Motor neuron (in vitro differentiated cells): ENCODE measurements around the gene LRRC4C. TPM values are rescaled to one million over a fixed set of nuclear protein-coding genes. Genes with fewer than 3 reads are reported as not detected.

Source experiments
- ATAC-seq, 8 experiments: fragments of 200-7000 bp; cut with Tn5 transposase; replicated peaks in 6 of 8; 2 replicates each; pipeline ENCODE4 v1.8.0; 2021; ENCODE audit warnings: mild to moderate bottlenecking in 8 of 8, moderate library complexity in 8 of 8
- H3K27ac ChIP-seq, 2 donors: fragments of 250-450 bp; sonication (Bioruptor Pico); 2 replicates each; pipeline ENCODE4 v1.9.0; 2021; ENCODE audit warnings: antibody characterized with exemption in 2 of 2, mild to moderate bottlenecking in 2 of 2, moderate library complexity in 1 of 2
- H3K4me1 ChIP-seq, 2 donors: fragments of 250-450 bp; sonication (Bioruptor Pico); replicated peaks in 1 of 2; 2 replicates each; pipeline ENCODE4 v1.6.1; 2021; ENCODE audit warnings: antibody characterized with exemption in 2 of 2, mild to moderate bottlenecking in 2 of 2, moderate library complexity in 1 of 2
- H3K4me3 ChIP-seq, 5 donors: fragments of 250-450 bp; sonication (Bioruptor Pico); 2 replicates each; pipeline ENCODE4 v1.9.0; 2021; ENCODE audit warnings: antibody characterized with exemption in 5 of 5, mild to moderate bottlenecking in 5 of 5, moderate library complexity in 4 of 5
- WGBS, 10 experiments: fragments of 450-650 bp; shearing (Covaris generic); methylation state at CpG; one replicate each; pipeline ENCODE4 v1.0.0; 2022; 5-methylcytosine and 5-hydroxymethylcytosine counted together
- in situ Hi-C, 9 experiments: fragments of 400-800 bp; cut with MboI; loops; one replicate each; pipeline ENCODE4 v1.15.0; 2021; ENCODE audit warnings: low sequenced_read_pairs in 9 of 9, low pct_unique_long_range_greater_than_20kb in 2 of 9; ENCODE audit not compliant: unreplicated experiment in 9 of 9
- total RNA-seq, 8 experiments: library from RNA; unstranded; fragments of 300-600 nt; gene quantifications; 2 replicates each; pipeline versions ENCODE4 v1.2.3 to v1.2.4, GENCODE V29; 2022

The LRRC4C gene
- total RNA-seq, 8 experiments from 2014 or later: 0.51 to 28.2 (median 12.8) TPM

GRCh38 chr11:41457216-41458014 lies 2.0 kb downstream of the LRRC4C start:
- WGBS, 10 experiments: 0 to 100% (median 55%) methylated on average over 1 to 3 of the region's 3 CpGs; no CpG with 5 or more reads in 1 of the 10 experiments
- ATAC-seq: no peak
- H3K4me3 ChIP-seq: peak overlapping the region in 2 of 5 donors; percentile 5 to 33
- no peak overlapping the region for H3K27ac ChIP-seq
- in situ Hi-C loops: loop anchor here in 2 of 9 experiments (25.0 kb wide), 2 partner anchors 1080 to 1830 kb away; no protein-coding TSS in a partner anchor
- peaks cover 11 to 25% of the 10 kb centered on the region in 2 donors for H3K4me1 ChIP-seq

- peak in 5 of 8 experiments; percentile 11 to 36 (median 23) for ATAC-seq
- Histone ChIP-seq H3K27ac (peak overlapping the region in 1 of 2 donors; percentile 33), H3K4me3 (no peak overlapping the region), H3K4me1 (peaks cover 11 to 25% of the 10 kb centered on the region in 2 donors)
- in situ Hi-C loops: loop anchor here in 2 of 9 experiments (25.0 kb wide), 2 partner anchors 1081 to 1831 kb away; no protein-coding TSS in a partner anchor
- 0 to 20% (median 7%) methylated on average over 1 of the region's 1 CpG; no CpG with 5 or more reads in 4 of the 10 experiments for WGBS, 10 experiments
Observed at GRCh38 chr11:41456269-41456668, 3.2 kb downstream of the LRRC4C start.

- 0 to 100% (median 81%) methylated on average over 1 to 3 of the region's 3 CpGs; no CpG with 5 or more reads in 1 of the 10 experiments for WGBS, 10 experiments
- in situ Hi-C loops: loop anchor here in 2 of 9 experiments (25.0 kb wide), 2 partner anchors 1086 to 1836 kb away; no protein-coding TSS in a partner anchor
- H3K4me3 ChIP-seq: no peak overlapping the region
- peaks cover 4% of the 10 kb centered on the region in 2 donors for H3K4me1 ChIP-seq
- ATAC-seq: no peak
- no peak overlapping the region for H3K27ac ChIP-seq
Observed at GRCh38 chr11:41451011-41451410, 8.4 kb downstream of the LRRC4C start.

- 0 to 100% (median 94%) methylated on average over 1 to 2 of the region's 2 CpGs; no CpG with 5 or more reads in 3 of the 10 experiments for WGBS, 10 experiments
- in situ Hi-C loops: loop anchor here in 2 of 9 experiments (25.0 kb wide), 2 partner anchors 1088 to 1838 kb away; no protein-coding TSS in a partner anchor
Observed at GRCh38 chr11:41449483-41450050, 9.9 kb downstream of the LRRC4C start.

GRCh38 chr11:41446566-41446965 lies 12.9 kb downstream of the LRRC4C start:
- peak in 1 of 8 experiments; percentile 31 for ATAC-seq
- Histone ChIP-seq H3K4me3 (no peak overlapping the region), H3K4me1 (no peaks in the 10 kb centered on the region), H3K27ac (no peak overlapping the region)
- in situ Hi-C loops: no loop called here

More at GRCh38 chr11:41449483-41450050, 9.9 kb downstream of the LRRC4C start:
- Histone ChIP-seq H3K4me1 (no peaks in the 10 kb centered on the region), H3K27ac (no peak overlapping the region), H3K4me3 (no peak overlapping the region)
- ATAC-seq: no peak

GRCh38 chr11:41446107-41446506 lies 13.3 kb downstream of the LRRC4C start:
- Histone ChIP-seq H3K4me3 (no peak overlapping the region), H3K27ac (no peak overlapping the region), H3K4me1 (no peaks in the 10 kb centered on the region)
- 18 to 100% (median 54%) methylated on average over 1 to 2 of the region's 2 CpGs; no CpG with 5 or more reads in 4 of the 10 experiments for WGBS, 10 experiments
- ATAC-seq: no peak
- in situ Hi-C loops: no loop called here

GRCh38 chr11:41437006-41437490 lies 22.4 kb downstream of the LRRC4C start:
- ATAC-seq: no peak
- Histone ChIP-seq H3K4me3 (no peak overlapping the region), H3K4me1 (peaks cover 0 to 5% of the 10 kb centered on the region in 2 donors), H3K27ac (no peak overlapping the region)
- in situ Hi-C loops: no loop called here
- WGBS, 10 experiments: 31 to 100% (median 74%) methylated on average over 2 to 9 of the region's 9 CpGs; no CpG with 5 or more reads in 1 of the 10 experiments

GRCh38 chr11:41435531-41435930 lies 23.9 kb downstream of the LRRC4C start:
- ATAC-seq: no peak
- 8 to 96% (median 74%) methylated on average over 2 to 4 of the region's 4 CpGs; no CpG with 5 or more reads in 1 of the 10 experiments for WGBS, 10 experiments
- Histone ChIP-seq H3K4me3 (no peak overlapping the region), H3K4me1 (peaks cover 0 to 5% of the 10 kb centered on the region in 2 donors), H3K27ac (no peak overlapping the region)
- in situ Hi-C loops: no loop called here

GRCh38 chr11:41431784-41432183 lies 27.7 kb downstream of the LRRC4C start:
- H3K4me3 ChIP-seq: no peak overlapping the region
- no peak overlapping the region for H3K27ac ChIP-seq
- in situ Hi-C loops: no loop called here
- H3K4me1 ChIP-seq: peaks cover 0 to 5% of the 10 kb centered on the region in 2 donors
- ATAC-seq: no peak
- WGBS, 10 experiments: 23 to 100% (median 72%) methylated on average over 1 to 4 of the region's 5 CpGs; no CpG with 5 or more reads in 2 of the 10 experiments

- Histone ChIP-seq H3K27ac (no peak overlapping the region), H3K4me1 (peaks cover 10 to 11% of the 10 kb centered on the region in 2 donors), H3K4me3 (no peak overlapping the region)
- ATAC-seq: no peak
- in situ Hi-C loops: no loop called here
- WGBS, 10 experiments: 0 to 98% (median 84%) methylated on average over 1 to 4 of the region's 4 CpGs; no CpG with 5 or more reads in 7 of the 10 experiments
Observed at GRCh38 chr11:41419901-41420300, 39.6 kb downstream of the LRRC4C start.

GRCh38 chr11:41414771-41415440 lies 44.5 kb downstream of the LRRC4C start:
- Histone ChIP-seq H3K27ac (no peak overlapping the region), H3K4me1 (no peaks in the 10 kb centered on the region), H3K4me3 (no peak overlapping the region)
- in situ Hi-C loops: no loop called here
- WGBS, 10 experiments: 0 to 100% (median 97%) methylated on average over 1 to 4 of the region's 4 CpGs
- ATAC-seq: no peak

- no peaks in the 10 kb centered on the region for H3K4me1 ChIP-seq
- H3K27ac ChIP-seq: no peak overlapping the region
- ATAC-seq: no peak
- 14 to 94% (median 70%) methylated on average over 1 to 3 of the region's 3 CpGs; no CpG with 5 or more reads in 1 of the 10 experiments for WGBS, 10 experiments
- in situ Hi-C loops: no loop called here
- H3K4me3 ChIP-seq: no peak overlapping the region
Observed at GRCh38 chr11:41413843-41414242, 45.6 kb downstream of the LRRC4C start.
